ENCODE data around the gene KCNMA1. TPM values are rescaled to one million over a fixed set of nuclear protein-coding genes. Genes with fewer than 3 reads are reported as not detected.
A peak's percentile ranks its signal among the peaks of the same experiment; 100 is the strongest.

Gene KCNMA1
- polyA plus RNA-seq, 1 donor from 2014 or later, result 60.8 TPM

GRCh38 chr10:77214799-77215198 lies 422.8 kb downstream of the KCNMA1 start:
- Histone ChIP-seq H3K9me2 (ENCODE audit: insufficient read depth, low read length) (no peaks in the 10 kb centered on the region), H3K9me3 (ENCODE audit: low read length) (no peaks in the 10 kb centered on the region), H3K4me2 (ENCODE audit: low read length) (no peak overlapping the region), H3K27ac (ENCODE audit: low read length) (peak overlapping the region; percentile 93), H3K4me3 (ENCODE audit: low read length) (no peak overlapping the region), H3F3A (ENCODE audit: insufficient read depth, low read length, poor library complexity, severe bottlenecking) (peaks cover 8% of the 10 kb centered on the region), H4K20me1 (ENCODE audit: insufficient read depth) (no peaks in the 10 kb centered on the region), H3K79me2 (replicated peaks; ENCODE audit: insufficient read depth, low read length) (no peaks in the 10 kb centered on the region), H3K36me3 (ENCODE audit: insufficient read depth, low read length) (no peaks in the 10 kb centered on the region), H3K9ac (ENCODE audit: low read length) (no peak overlapping the region), H2AFZ (ENCODE audit: low read depth, low read length) (no peak overlapping the region), H3K27me3 (ENCODE audit: insufficient read depth, low read depth, low read length) (no peaks in the 10 kb centered on the region)
- TF ChIP-seq REST (IDR thresholded peaks at IDR 0.05; ENCODE audit: borderline replicate concordance) (no peak), POLR2AphosphoS5 (IDR thresholded peaks at IDR 0.05) (no peak), EZH2 (IDR thresholded peaks at IDR 0.05; ENCODE audit: borderline replicate concordance, insufficient read depth, low read length, poor library complexity, severe bottlenecking) (no peak), SMC3 (conservative IDR thresholded peaks at IDR 0.05; ENCODE audit: poor library complexity) (no peak), RAD21 (conservative IDR thresholded peaks at IDR 0.05) (no peak), CTCF (IDR thresholded peaks at IDR 0.05; ENCODE audit: poor library complexity, severe bottlenecking) (no peak), EP300 (conservative IDR thresholded peaks at IDR 0.05; ENCODE audit: poor library complexity, severe bottlenecking) (no peak)

GRCh38 chr10:77212632-77213031 lies 425.0 kb downstream of the KCNMA1 start:
- peak; percentile 94 for TF ChIP-seq EP300 (conservative IDR thresholded peaks at IDR 0.05; ENCODE audit: poor library complexity, severe bottlenecking)
- TF ChIP-seq MXI1 (conservative IDR thresholded peaks at IDR 0.05; ENCODE audit: poor library complexity, severe bottlenecking), result no peak
- TF ChIP-seq CTCF (IDR thresholded peaks at IDR 0.05; ENCODE audit: poor library complexity, severe bottlenecking), result no peak
- no peak for TF ChIP-seq EZH2 (IDR thresholded peaks at IDR 0.05; ENCODE audit: borderline replicate concordance, insufficient read depth, low read length, poor library complexity, severe bottlenecking)
- peak; percentile 83 for TF ChIP-seq POLR2AphosphoS5 (IDR thresholded peaks at IDR 0.05)
- peak; percentile 100 for TF ChIP-seq REST (IDR thresholded peaks at IDR 0.05; ENCODE audit: borderline replicate concordance)
- TF ChIP-seq SMC3 (conservative IDR thresholded peaks at IDR 0.05; ENCODE audit: poor library complexity), result peak; percentile 20
- TF ChIP-seq RAD21 (conservative IDR thresholded peaks at IDR 0.05), result peak; percentile 25
- no peak for TF ChIP-seq TAF1 (IDR thresholded peaks at IDR 0.05; ENCODE audit: low read depth)
- Histone ChIP-seq H3F3A (ENCODE audit: insufficient read depth, low read length, poor library complexity, severe bottlenecking) (peaks cover 8% of the 10 kb centered on the region), H3K79me2 (replicated peaks; ENCODE audit: insufficient read depth, low read length) (no peaks in the 10 kb centered on the region), H2AFZ (ENCODE audit: low read depth, low read length) (no peak overlapping the region), H3K9me3 (ENCODE audit: low read length) (no peaks in the 10 kb centered on the region), H3K27me3 (ENCODE audit: insufficient read depth, low read depth, low read length) (no peaks in the 10 kb centered on the region), H3K4me2 (ENCODE audit: low read length) (peak overlapping the region; percentile 30), H3K4me3 (ENCODE audit: low read length) (peak overlapping the region; percentile 25), H3K9ac (ENCODE audit: low read length) (peak overlapping the region; percentile 56), H3K27ac (ENCODE audit: low read length) (peak overlapping the region; percentile 93), H4K20me1 (ENCODE audit: insufficient read depth) (no peaks in the 10 kb centered on the region), H3K9me2 (ENCODE audit: insufficient read depth, low read length) (no peaks in the 10 kb centered on the region), H3K36me3 (ENCODE audit: insufficient read depth, low read length) (no peaks in the 10 kb centered on the region)

All from neural cell (in vitro differentiated cells).